Panc1 (cell line): ENCODE data around the gene TMEM175. TPM values are rescaled to one million over a fixed set of nuclear protein-coding genes. Genes with fewer than 3 reads are reported as not detected.

Source experiments
- ATAC-seq: fragments of 200-7000 bp; cut with Tn5 transposase; 2 replicates; pipeline ENCODE4 v1.9.1; 2020; ENCODE audit warnings: mild to moderate bottlenecking, moderate library complexity
- BruUV-seq: library from RNA; stranded (reverse); fragments of 400-500 nt; replicated peaks from 2 replicates; lab custom pipeline; 2021; lab: Mats Ljungman, UMichigan
- CTCF ChIA-PET: fragments of 300-600 bp; sonication (Branson Sonifier 250); formaldehyde crosslinking; loops from one replicate; lab custom pipeline; 2022; ENCODE audit warnings: antibody characterized with exemption; lab: Charles Lee
- POLR2A ChIA-PET: fragments of 300-600 bp; sonication (Branson Sonifier 250); formaldehyde crosslinking; loops from one replicate; lab custom pipeline; 2022; ENCODE audit warnings: antibody characterized with exemption; lab: Charles Lee
- DNase-seq: peaks from one replicate; pipeline ENCODE4 v3.0.0-alpha.2; 2010; ENCODE audit warnings: low read depth, low spot score
- H3K27ac ChIP-seq: 2 replicates; pipeline ENCODE4 v1.5.1; 2011; ENCODE audit warnings: mild to moderate bottlenecking, low read length, inconsistent platforms
- H3K27me3 ChIP-seq: fragments of 200-500 bp; sonication (Bioruptor generic); 2 replicates; pipeline ENCODE4 v1.6.0; 2014; ENCODE audit warnings: low read length, inconsistent platforms; ENCODE audit not compliant: control insufficient read depth, insufficient read depth
- H3K36me3 ChIP-seq: fragments of 200-500 bp; sonication (Bioruptor generic); 2 replicates; pipeline ENCODE4 v1.5.1; 2014; ENCODE audit warnings: inconsistent platforms, mild to moderate bottlenecking, low read length, moderate library complexity; ENCODE audit not compliant: control insufficient read depth, insufficient read depth
- H3K4me1 ChIP-seq: 2 replicates; pipeline ENCODE4 v1.5.1; 2011; ENCODE audit warnings: inconsistent platforms, mild to moderate bottlenecking, low read length, moderate library complexity; ENCODE audit not compliant: control insufficient read depth, insufficient read depth
- H3K4me3 ChIP-seq, 2 experiments: 2 replicates each; pipeline ENCODE4 v1.5.1; 2011 to 2012; ENCODE audit warnings: low read depth in 2 of 2, low read length in 2 of 2, mild to moderate bottlenecking in 2 of 2, inconsistent platforms in 1 of 2, moderate library complexity in 1 of 2
- H3K9me3 ChIP-seq: fragments of 200-500 bp; sonication (Bioruptor generic); 2 replicates; pipeline ENCODE4 v1.5.1; 2014; ENCODE audit warnings: low read depth, mild to moderate bottlenecking, inconsistent platforms, low read length, moderate library complexity; ENCODE audit not compliant: control insufficient read depth, insufficient read depth
- POLR2AphosphoS5 ChIP-seq: IDR thresholded peaks from 2 replicates; pipeline ENCODE4 v1.6.1; 2012; ENCODE audit warnings: mild to moderate bottlenecking, low read depth, low read length, moderate library complexity
- SIN3A ChIP-seq: IDR thresholded peaks from 2 replicates; pipeline ENCODE4 v1.6.1; 2012; ENCODE audit warnings: low read depth, mild to moderate bottlenecking, low read length, moderate library complexity, borderline replicate concordance; ENCODE audit not compliant: insufficient read depth
- TCF7L2 ChIP-seq: IDR thresholded peaks from 2 replicates; pipeline ENCODE4 v1.6.1; 2011; ENCODE audit warnings: mild to moderate bottlenecking, low read depth, low read length, inconsistent platforms
- in situ Hi-C: cut with HindIII; loops from 2 replicates; pipeline ENCODE4 v1.10.0; 2016; ENCODE audit warnings: low sequenced_read_pairs, low pct_unique_long_range_greater_than_20kb
- intact Hi-C: fragments of 100-400 bp; cut with micrococcal nuclease; formaldehyde crosslinking; loops from one replicate; pipeline ENCODE4 v1.10.0; 2022; ENCODE audit not compliant: unreplicated experiment
- total RNA-seq: library from RNA; stranded (reverse); gene quantifications from one replicate; pipeline ENCODE4 v1.2.1, GENCODE V29; 2021; ENCODE audit not compliant: unreplicated experiment
- TF ChIP-seq, protein P1 (sequence below): fragments of 450-650 bp; IDR thresholded peaks from 2 replicates; pipeline ENCODE4 v1.5.1; 2017; ENCODE audit warnings: mild to moderate bottlenecking
- TF ChIP-seq, protein P2 (sequence below), 2 experiments: IDR thresholded peaks; 2 replicates each; pipeline ENCODE4 v1.6.1; 2011 to 2012; ENCODE audit warnings: low read depth in 2 of 2, control low read depth in 1 of 2, low read length in 1 of 2, mild to moderate bottlenecking in 1 of 2, moderate library complexity in 1 of 2; ENCODE audit not compliant: insufficient read depth in 1 of 2

Gene TMEM175
- total RNA-seq, 1 experiment from 2014 or later: 21.8 TPM

DNA sequence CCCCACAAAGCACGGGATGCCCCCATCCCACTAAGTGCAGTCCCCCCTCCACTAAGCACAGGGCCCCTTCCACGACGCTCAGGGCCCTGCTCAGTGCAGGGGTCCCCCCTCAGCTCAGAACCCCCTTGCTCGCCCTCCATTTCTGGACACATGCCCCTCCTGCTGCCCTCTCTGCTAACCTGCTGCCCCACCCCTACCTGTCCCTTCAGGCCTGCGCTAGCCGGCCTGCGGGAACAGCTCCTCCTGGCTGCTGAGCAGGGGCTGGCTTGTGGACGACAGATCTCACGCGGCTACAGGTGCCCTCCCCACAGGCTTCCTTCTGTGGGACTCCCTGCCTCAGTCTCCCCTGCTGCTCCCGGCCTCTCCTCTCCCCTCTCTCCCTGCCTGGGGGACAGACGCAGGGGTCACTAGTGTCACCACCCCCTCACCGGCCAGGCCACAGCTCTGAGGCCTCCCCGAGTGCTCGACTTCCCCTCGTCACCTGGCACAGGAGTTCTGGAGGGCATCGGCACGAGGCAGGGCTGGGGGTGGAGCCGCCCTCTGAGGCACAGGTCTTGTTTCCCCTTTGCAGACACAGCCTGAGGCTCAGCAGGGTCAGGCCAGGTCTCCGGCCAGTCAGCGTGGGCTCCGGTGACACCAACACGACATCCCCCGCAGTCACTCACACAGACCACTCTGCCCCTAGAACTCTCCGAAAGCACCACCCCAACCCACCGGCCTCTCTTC is 21.7 kb upstream of the TMEM175 start:
- Histone ChIP-seq H3K36me3 (0 out of 2 replicates have a peak, but pooled peaks cover 2% of the 10 kb centered on the region), H3K4me1 (no peaks in the 10 kb centered on the region), H3K27me3 (no peaks in the 10 kb centered on the region), H3K9me3 (no peaks in the 10 kb centered on the region), H3K27ac (no peak overlapping the region), H3K4me3 (no peak overlapping the region)
- ChIA-PET POLR2A (no interaction called here), CTCF (interaction anchor here (0.5 kb wide), 1 partner anchor 32 kb away, joined by 4 read pairs; no protein-coding TSS in a partner anchor)
- no peak for ATAC-seq
- no TSS peak for BruUV-seq
- DNase-seq: no peak
- intact Hi-C loops (no loop called here), in situ Hi-C loops (no loop called here)
- no peak for TF ChIP-seq SIN3A
- TF ChIP-seq POLR2AphosphoS5: no peak
- TF ChIP-seq, protein P1, sequence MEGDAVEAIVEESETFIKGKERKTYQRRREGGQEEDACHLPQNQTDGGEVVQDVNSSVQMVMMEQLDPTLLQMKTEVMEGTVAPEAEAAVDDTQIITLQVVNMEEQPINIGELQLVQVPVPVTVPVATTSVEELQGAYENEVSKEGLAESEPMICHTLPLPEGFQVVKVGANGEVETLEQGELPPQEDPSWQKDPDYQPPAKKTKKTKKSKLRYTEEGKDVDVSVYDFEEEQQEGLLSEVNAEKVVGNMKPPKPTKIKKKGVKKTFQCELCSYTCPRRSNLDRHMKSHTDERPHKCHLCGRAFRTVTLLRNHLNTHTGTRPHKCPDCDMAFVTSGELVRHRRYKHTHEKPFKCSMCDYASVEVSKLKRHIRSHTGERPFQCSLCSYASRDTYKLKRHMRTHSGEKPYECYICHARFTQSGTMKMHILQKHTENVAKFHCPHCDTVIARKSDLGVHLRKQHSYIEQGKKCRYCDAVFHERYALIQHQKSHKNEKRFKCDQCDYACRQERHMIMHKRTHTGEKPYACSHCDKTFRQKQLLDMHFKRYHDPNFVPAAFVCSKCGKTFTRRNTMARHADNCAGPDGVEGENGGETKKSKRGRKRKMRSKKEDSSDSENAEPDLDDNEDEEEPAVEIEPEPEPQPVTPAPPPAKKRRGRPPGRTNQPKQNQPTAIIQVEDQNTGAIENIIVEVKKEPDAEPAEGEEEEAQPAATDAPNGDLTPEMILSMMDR: no peak
- TF ChIP-seq, protein P2, sequence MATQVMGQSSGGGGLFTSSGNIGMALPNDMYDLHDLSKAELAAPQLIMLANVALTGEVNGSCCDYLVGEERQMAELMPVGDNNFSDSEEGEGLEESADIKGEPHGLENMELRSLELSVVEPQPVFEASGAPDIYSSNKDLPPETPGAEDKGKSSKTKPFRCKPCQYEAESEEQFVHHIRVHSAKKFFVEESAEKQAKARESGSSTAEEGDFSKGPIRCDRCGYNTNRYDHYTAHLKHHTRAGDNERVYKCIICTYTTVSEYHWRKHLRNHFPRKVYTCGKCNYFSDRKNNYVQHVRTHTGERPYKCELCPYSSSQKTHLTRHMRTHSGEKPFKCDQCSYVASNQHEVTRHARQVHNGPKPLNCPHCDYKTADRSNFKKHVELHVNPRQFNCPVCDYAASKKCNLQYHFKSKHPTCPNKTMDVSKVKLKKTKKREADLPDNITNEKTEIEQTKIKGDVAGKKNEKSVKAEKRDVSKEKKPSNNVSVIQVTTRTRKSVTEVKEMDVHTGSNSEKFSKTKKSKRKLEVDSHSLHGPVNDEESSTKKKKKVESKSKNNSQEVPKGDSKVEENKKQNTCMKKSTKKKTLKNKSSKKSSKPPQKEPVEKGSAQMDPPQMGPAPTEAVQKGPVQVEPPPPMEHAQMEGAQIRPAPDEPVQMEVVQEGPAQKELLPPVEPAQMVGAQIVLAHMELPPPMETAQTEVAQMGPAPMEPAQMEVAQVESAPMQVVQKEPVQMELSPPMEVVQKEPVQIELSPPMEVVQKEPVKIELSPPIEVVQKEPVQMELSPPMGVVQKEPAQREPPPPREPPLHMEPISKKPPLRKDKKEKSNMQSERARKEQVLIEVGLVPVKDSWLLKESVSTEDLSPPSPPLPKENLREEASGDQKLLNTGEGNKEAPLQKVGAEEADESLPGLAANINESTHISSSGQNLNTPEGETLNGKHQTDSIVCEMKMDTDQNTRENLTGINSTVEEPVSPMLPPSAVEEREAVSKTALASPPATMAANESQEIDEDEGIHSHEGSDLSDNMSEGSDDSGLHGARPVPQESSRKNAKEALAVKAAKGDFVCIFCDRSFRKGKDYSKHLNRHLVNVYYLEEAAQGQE (IDR thresholded peaks at IDR 0.05; ENCODE audit: insufficient read depth in 1 of 2, low read depth in 2 of 2, low read length in 1 of 2): no peak
- no peak for TF ChIP-seq TCF7L2

DNA sequence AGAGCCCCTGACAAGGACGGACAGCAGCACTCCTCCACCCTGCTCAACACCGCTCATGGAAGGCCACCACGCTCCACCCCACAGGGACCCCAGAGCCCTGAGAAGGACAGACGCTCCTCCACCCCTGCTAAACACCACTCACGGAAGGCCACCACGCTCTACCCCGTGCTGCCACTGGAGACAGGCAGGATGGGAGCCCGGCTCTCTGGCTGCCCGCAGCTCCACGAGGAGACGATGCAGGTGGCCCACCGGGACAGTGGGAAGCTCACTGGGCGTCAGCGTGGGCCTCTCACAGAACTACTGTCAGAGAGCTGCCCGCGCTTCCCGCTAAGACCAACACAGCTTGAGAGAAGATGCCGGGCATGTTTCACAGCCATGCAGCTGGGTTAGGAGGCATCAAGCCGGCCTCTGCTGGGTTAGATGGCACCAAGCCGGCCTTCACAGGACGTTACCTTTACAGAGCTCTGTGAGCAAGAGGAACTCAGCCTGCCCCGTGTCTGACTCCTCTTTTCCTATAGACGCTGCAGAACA is 21.0 kb upstream of the TMEM175 start:
- no peak for DNase-seq
- TF ChIP-seq, protein P2 (IDR thresholded peaks at IDR 0.05; ENCODE audit: insufficient read depth in 1 of 2, low read depth in 2 of 2, low read length in 1 of 2): no peak
- TF ChIP-seq, protein P1: no peak
- no peak for TF ChIP-seq TCF7L2
- TF ChIP-seq POLR2AphosphoS5: no peak
- TF ChIP-seq SIN3A: no peak
- H3K4me3 ChIP-seq: no peak overlapping the region
- H3K36me3 ChIP-seq: 0 out of 2 replicates have a peak, but pooled peaks cover 2% of the 10 kb centered on the region
- CTCF ChIA-PET: interaction anchor here (0.6 kb wide), 1 partner anchor 127 kb away, joined by 6 read pairs; no protein-coding TSS in a partner anchor
- H3K27ac ChIP-seq: no peak overlapping the region
- no peaks in the 10 kb centered on the region for H3K4me1 ChIP-seq
- no peak for ATAC-seq
- BruUV-seq: no TSS peak
- intact Hi-C loops (no loop called here), in situ Hi-C loops (no loop called here)
- POLR2A ChIA-PET: no interaction called here
- H3K9me3 ChIP-seq: no peaks in the 10 kb centered on the region
- no peaks in the 10 kb centered on the region for H3K27me3 ChIP-seq
